HepG2 (cell line): ENCODE data around the gene PLEKHB2. TPM values are rescaled to one million over a fixed set of nuclear protein-coding genes. Genes with fewer than 3 reads are reported as not detected.

Experiments
- ATAC-seq: fragments of 200-7000 bp; cut with Tn5 transposase; 3 replicates; pipeline ENCODE4 v1.9.1; 2020; ENCODE audit warnings: mild to moderate bottlenecking, moderate library complexity
- BruUV-seq: library from RNA; stranded (reverse); fragments of 400-500 nt; replicated peaks from 2 replicates; lab custom pipeline; 2021; lab: Mats Ljungman, UMichigan
- CTCF ChIA-PET: fragments of 300-600 bp; formaldehyde crosslinking; extraction: SDS; loops from one replicate; lab custom pipeline; 2021; ENCODE audit warnings: low total read pairs, inconsistent platforms, low intra/inter-chr PET ratio; lab: Yijun Ruan, JAX
- POLR2A ChIA-PET: fragments of 350-600 bp; sonication (Branson Sonifier 250); formaldehyde crosslinking; loops from one replicate; lab custom pipeline; 2020; ENCODE audit warnings: antibody characterized with exemption, inconsistent platforms; lab: Yijun Ruan, JAX
- DNase-seq: peaks from one replicate; pipeline ENCODE4 v3.0.0-alpha.2; 2015; ENCODE audit warnings: low spot score
- FAIRE-seq: peaks from 3 replicates; lab custom pipeline; 2011; peaks lifted over from hg19 to GRCh38; lab: Jason Lieb, UNC
- H2AFZ ChIP-seq: one replicate; pipeline ENCODE4 v1.6.1; 2011; ENCODE audit warnings: low read length, inconsistent platforms
- H3K27ac ChIP-seq: fragments of 300-600 bp; 3 replicates; pipeline ENCODE4 v1.8.0; 2011; ENCODE audit warnings: mixed run types, mild to moderate bottlenecking, mixed read lengths, low read length, inconsistent platforms; ENCODE audit not compliant: insufficient read depth; ENCODE audit errors: extremely low read length
- H3K27me3 ChIP-seq, 2 experiments: fragments of 200-600 bp in 1 of 2; 2 replicates in 1 of 2; 3 replicates in 1 of 2; pipeline versions ENCODE4 v1.6.0 to v1.8.0; 2011; ENCODE audit warnings: low read length in 2 of 2, mild to moderate bottlenecking in 2 of 2, moderate library complexity in 2 of 2, inconsistent platforms in 1 of 2; ENCODE audit not compliant: insufficient read depth in 2 of 2, control insufficient read depth in 1 of 2
- H3K36me3 ChIP-seq, 2 experiments: fragments of 200-600 bp in 1 of 2; replicated peaks in 1 of 2; 2 replicates in 1 of 2; 3 replicates in 1 of 2; pipeline versions ENCODE4 v1.5.1 to v1.8.0; 2011; ENCODE audit warnings: low read length in 2 of 2, inconsistent platforms in 1 of 2; ENCODE audit not compliant: insufficient read depth in 2 of 2, control insufficient read depth in 1 of 2
- H3K4me1 ChIP-seq: 2 replicates; pipeline ENCODE4 v1.5.1; 2012; ENCODE audit warnings: low read length, inconsistent platforms; ENCODE audit not compliant: insufficient read depth
- H3K4me2 ChIP-seq: 2 replicates; pipeline ENCODE4 v1.6.0; 2011; ENCODE audit warnings: low read depth, low read length, inconsistent platforms
- H3K4me3 ChIP-seq, 3 experiments: fragments of 200-600 bp in 1 of 3; sonication (generic), shearing (Covaris generic) in 1 of 3; replicated peaks in 1 of 3; 2 replicates each; pipeline ENCODE4 v1.5.1; 2011 to 2016; ENCODE audit warnings: low read length in 3 of 3, inconsistent platforms in 2 of 3, low read depth in 2 of 3, mild to moderate bottlenecking in 2 of 3, control low read depth in 1 of 3, mixed read lengths in 1 of 3; ENCODE audit not compliant: insufficient read depth in 1 of 3
- H3K79me2 ChIP-seq: one replicate; pipeline ENCODE4 v1.6.1; 2011; ENCODE audit warnings: low read length, inconsistent platforms; ENCODE audit not compliant: insufficient read depth
- H3K9ac ChIP-seq: 2 replicates; pipeline ENCODE4 v1.6.0; 2011; ENCODE audit warnings: mild to moderate bottlenecking, low read depth, low read length, inconsistent platforms; ENCODE audit not compliant: insufficient read depth
- H3K9me3 ChIP-seq: 2 replicates; pipeline ENCODE4 v1.5.1; 2012; ENCODE audit warnings: mild to moderate bottlenecking, low read length
- H4K20me1 ChIP-seq: 2 replicates; pipeline ENCODE4 v1.6.0; 2011; ENCODE audit warnings: inconsistent platforms, mild to moderate bottlenecking, low read length, moderate library complexity; ENCODE audit not compliant: insufficient read depth
- CCDC6 ChIP-seq: sonication (generic); formaldehyde crosslinking; IDR thresholded peaks from 2 replicates; pipeline ENCODE4 v1.8.1; 2022; ENCODE audit warnings: mild to moderate bottlenecking, missing genetic modification reagents, moderate library complexity
- HMGA1 ChIP-seq: sonication (generic); formaldehyde crosslinking; conservative IDR thresholded peaks from 2 replicates; pipeline ENCODE4 v1.4.0; 2020; ENCODE audit warnings: missing genetic modification reagents
- KDM2A ChIP-seq: sonication (generic); formaldehyde crosslinking; IDR thresholded peaks from 2 replicates; pipeline ENCODE4 v1.4.0; 2020; ENCODE audit warnings: low read depth, missing genetic modification reagents, borderline replicate concordance
- RBM22 ChIP-seq: fragments of 200-400 bp; formaldehyde crosslinking; optimal IDR thresholded peaks from 2 replicates; pipeline ENCODE3; 2017; ENCODE audit warnings: mild to moderate bottlenecking, low read length, moderate library complexity
- SALL1 ChIP-seq: sonication (generic); formaldehyde crosslinking; IDR thresholded peaks from 2 replicates; pipeline ENCODE4 v1.8.0; 2022; ENCODE audit warnings: mild to moderate bottlenecking, missing genetic modification reagents
- WGBS: methylation state at CpG from one replicate; pipeline ENCODE4 v1.1.6; 2017; ENCODE audit warnings: low lambda C conversion rate; 5-methylcytosine and 5-hydroxymethylcytosine counted together
- in situ Hi-C: cut with HindIII; loops from 2 replicates; pipeline ENCODE4 v1.10.0; 2017; ENCODE audit warnings: low pct_unique_long_range_greater_than_20kb; ENCODE audit not compliant: extremely low pct_ligation_motif_present
- intact Hi-C: fragments of 100-400 bp; cut with micrococcal nuclease; formaldehyde crosslinking; loops from one replicate; pipeline ENCODE4 v1.10.0; 2022; ENCODE audit not compliant: unreplicated experiment
- polyA plus RNA-seq, 8 experiments: library from polyadenylated mRNA; depleted of rRNA in 3 of 8; stranded (reverse) in 7 of 8; unstranded in 1 of 8; fragments of >200 nt; fragmentation: Illumina TruSeq in 4 of 8; extraction: Trizol in 4 of 8; gene quantifications; 2 replicates each; pipeline versions ENCODE4 v1.2.1 to v1.2.3, GENCODE V29; 2011 to 2016; ENCODE audit warnings: low read depth in 4 of 8, missing spikeins in 1 of 8, mixed read lengths in 1 of 8; ENCODE audit not compliant: insufficient read depth in 1 of 8
- total RNA-seq, 5 experiments: library from RNA; depleted of rRNA; stranded (reverse); fragments of >200 nt; fragmentation: Illumina TruSeq; extraction: Trizol; gene quantifications; 2 replicates each; pipeline ENCODE4 v1.2.3, GENCODE V29; 2016; ENCODE audit warnings: low read depth in 1 of 5
- TF ChIP-seq, protein P1 (sequence below): sonication (generic); formaldehyde crosslinking; conservative IDR thresholded peaks from 2 replicates; pipeline ENCODE4 v1.4.0; 2020; ENCODE audit warnings: missing genetic modification reagents
- TF ChIP-seq, protein P2 (sequence below): sonication (generic); formaldehyde crosslinking; IDR thresholded peaks from 2 replicates; pipeline ENCODE4 v1.8.0; 2022; ENCODE audit warnings: missing genetic modification reagents, mild to moderate bottlenecking, inconsistent platforms, borderline replicate concordance

The PLEKHB2 gene
- total and polyA plus RNA-seq, 2 of the 13 experiments (the other 11 are each of a cell fraction or from before 2014, with no cell fraction given), result 73.0 to 78.9 TPM

DNA sequence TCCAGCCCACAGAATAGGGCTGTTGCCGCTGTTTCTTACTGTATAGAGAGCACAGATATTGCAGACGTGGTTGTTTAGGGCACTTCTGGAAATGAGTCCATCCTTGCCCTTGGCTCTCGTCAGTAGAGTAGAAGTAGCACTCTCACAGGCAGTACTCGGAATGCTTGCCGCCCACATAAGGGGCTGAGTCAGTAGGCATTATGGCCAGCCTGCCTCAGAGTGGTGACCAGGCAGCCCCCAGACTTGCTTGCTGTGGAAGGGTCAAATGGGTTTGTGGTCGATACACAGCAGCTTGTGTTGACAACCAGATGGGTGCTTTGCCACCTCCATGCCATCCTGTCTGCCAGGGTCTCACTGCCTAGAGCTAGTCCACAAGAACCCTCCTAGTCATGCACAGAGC lies 38.7 kb downstream of the PLEKHB2 start:
- Histone ChIP-seq H3K36me3 (peaks cover 36 to 90% of the 10 kb centered on the region in 2 experiments), H3K27me3 (no peaks in the 10 kb centered on the region), H3K4me2 (no peak overlapping the region), H3K9me3 (no peaks in the 10 kb centered on the region), H3K79me2 (peaks cover 4% of the 10 kb centered on the region), H3K9ac (no peak overlapping the region), H3K27ac (no peak overlapping the region), H4K20me1 (no peaks in the 10 kb centered on the region; the same call in 1 of the 2 replicates), H2AFZ (no peak overlapping the region), H3K4me1 (no peaks in the 10 kb centered on the region), H3K4me3 (no peak overlapping the region)
- FAIRE-seq, result no peak
- DNase-seq, result no peak
- TF ChIP-seq, protein P1, sequence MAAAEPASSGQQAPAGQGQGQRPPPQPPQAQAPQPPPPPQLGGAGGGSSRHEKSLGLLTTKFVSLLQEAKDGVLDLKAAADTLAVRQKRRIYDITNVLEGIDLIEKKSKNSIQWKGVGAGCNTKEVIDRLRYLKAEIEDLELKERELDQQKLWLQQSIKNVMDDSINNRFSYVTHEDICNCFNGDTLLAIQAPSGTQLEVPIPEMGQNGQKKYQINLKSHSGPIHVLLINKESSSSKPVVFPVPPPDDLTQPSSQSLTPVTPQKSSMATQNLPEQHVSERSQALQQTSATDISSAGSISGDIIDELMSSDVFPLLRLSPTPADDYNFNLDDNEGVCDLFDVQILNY (CRISPR knock-in tag), result no peak
- TF ChIP-seq KDM2A (CRISPR knock-in tag) (no peak), CCDC6 (CRISPR knock-in tag) (no peak), HMGA1 (CRISPR knock-in tag) (no peak), SALL1 (CRISPR knock-in tag) (no peak), RBM22 (no peak)
- TF ChIP-seq, protein P2, sequence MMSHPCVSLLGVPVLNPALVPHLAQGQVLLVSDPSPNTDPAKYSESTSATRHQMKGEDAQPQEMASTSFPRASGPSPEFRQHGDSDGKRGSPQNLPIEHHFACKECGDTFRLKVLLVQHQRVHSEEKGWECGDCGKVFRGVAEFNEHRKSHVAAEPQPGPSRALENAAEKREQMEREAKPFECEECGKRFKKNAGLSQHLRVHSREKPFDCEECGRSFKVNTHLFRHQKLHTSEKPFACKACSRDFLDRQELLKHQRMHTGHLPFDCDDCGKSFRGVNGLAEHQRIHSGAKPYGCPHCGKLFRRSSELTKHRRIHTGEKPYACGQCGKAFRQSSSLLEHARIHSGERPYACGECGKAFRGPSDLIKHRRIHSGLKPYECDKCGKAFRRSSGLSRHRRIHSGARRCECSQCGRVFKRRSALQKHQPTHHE (CRISPR knock-in tag), result no peak
- in situ Hi-C loops (loop anchor here (10.0 kb wide), 1 partner anchor 191 kb away; no protein-coding TSS in a partner anchor), intact Hi-C loops (no loop called here)
- CTCF ChIA-PET, result no interaction called here
- no TSS peak for BruUV-seq
- ATAC-seq, result no peak
- POLR2A ChIA-PET, result no interaction called here
- WGBS, result 96% methylated on average over 6 of the region's 6 CpGs
